ENCODE results near the gene IPMK. TPM values are rescaled to one million over a fixed set of nuclear protein-coding genes. Genes with fewer than 3 reads are reported as not detected.

IPMK gene
- total RNA-seq, 1 donor from 2014 or later = 6.8 TPM

DNA sequence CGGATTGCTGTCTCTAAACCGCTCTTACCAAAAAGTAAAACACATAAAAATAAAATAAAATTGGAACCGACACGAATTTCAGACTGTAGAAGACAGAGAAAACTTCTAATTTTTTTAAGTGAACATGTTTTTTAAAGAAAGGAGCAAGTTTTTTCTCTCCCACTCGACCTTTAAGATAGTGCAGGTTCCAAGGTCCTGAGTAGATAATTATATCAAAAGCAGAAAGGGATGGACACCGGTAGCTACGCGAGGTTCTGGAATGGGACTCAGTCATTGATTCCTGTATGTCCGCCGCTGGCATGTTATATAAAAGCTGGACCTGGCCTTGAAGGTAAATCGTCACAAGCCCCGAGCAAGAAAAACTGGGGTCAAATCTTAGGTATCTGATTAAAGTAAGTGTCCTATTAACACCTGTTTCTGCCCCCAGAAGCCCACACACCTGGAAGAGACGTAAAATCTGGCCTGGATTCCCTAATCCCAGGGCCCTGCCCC, 806 bp upstream of the IPMK start:
- H3K36me3 Mint-ChIP-seq = peaks cover 10% of the 10 kb centered on the region
- peak overlapping the region; percentile 99 for H3K27ac Mint-ChIP-seq
- TF ChIP-seq, protein P1, sequence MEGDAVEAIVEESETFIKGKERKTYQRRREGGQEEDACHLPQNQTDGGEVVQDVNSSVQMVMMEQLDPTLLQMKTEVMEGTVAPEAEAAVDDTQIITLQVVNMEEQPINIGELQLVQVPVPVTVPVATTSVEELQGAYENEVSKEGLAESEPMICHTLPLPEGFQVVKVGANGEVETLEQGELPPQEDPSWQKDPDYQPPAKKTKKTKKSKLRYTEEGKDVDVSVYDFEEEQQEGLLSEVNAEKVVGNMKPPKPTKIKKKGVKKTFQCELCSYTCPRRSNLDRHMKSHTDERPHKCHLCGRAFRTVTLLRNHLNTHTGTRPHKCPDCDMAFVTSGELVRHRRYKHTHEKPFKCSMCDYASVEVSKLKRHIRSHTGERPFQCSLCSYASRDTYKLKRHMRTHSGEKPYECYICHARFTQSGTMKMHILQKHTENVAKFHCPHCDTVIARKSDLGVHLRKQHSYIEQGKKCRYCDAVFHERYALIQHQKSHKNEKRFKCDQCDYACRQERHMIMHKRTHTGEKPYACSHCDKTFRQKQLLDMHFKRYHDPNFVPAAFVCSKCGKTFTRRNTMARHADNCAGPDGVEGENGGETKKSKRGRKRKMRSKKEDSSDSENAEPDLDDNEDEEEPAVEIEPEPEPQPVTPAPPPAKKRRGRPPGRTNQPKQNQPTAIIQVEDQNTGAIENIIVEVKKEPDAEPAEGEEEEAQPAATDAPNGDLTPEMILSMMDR (conservative IDR thresholded peaks at IDR 0.05) = no peak
- H3K27me3 Mint-ChIP-seq = no peaks in the 10 kb centered on the region
- H3K9me3 Mint-ChIP-seq = no peaks in the 10 kb centered on the region
- peak overlapping the region; percentile 97 for H3K4me3 Mint-ChIP-seq
- peaks cover 30% of the 10 kb centered on the region for H3K4me1 Mint-ChIP-seq (ENCODE audit: unreplicated experiment)
- no peak for DNase-seq (ENCODE audit: extremely low spot score, unreplicated experiment)

DNA sequence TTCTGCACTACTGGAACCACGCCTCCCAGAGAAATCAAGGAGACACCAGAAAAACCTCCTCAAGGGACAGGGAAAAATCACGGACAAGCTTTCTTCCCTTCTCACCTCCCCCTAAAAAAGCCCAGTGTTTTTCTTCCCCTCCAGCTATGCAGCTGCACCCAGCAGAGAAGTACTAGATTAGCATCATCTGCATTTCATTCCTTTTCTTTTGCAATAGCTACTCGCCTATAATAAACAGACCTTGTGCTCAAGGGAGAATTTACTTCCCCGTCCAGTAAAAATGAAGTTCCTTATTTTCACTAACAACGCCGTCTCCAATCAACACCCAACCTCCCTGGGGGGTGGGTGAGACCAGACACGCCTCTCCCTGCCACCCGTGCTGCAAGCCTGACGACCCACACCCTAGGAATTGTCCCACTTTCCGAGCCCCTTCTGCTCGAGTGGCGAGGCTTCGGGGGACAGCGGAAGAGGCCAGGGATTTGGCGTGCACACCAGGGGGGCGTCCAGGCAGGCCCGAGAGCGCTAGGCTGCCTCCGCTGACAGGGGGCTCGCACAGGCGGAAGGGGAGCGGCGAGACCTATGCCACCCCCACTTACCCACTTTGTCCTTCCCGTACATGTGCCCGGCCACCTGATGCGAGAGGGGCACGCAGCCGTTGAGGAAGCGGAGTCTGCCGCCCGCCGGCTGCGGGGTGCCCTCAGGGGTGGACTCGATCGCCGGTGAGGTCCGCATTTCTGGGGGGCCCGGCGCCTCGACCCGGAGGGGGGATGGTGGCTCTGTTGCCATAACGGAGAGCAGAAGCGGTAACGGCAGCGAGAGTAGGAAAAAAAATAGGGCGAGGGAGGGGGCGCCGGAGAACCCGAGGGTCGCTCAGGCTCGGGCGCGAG, 625 bp downstream of the IPMK start:
- H3K27me3 Mint-ChIP-seq = no peaks in the 10 kb centered on the region
- H3K36me3 Mint-ChIP-seq = peaks cover 4% of the 10 kb centered on the region
- H3K4me3 Mint-ChIP-seq = peak overlapping the region; percentile 99
- DNase-seq (ENCODE audit: extremely low spot score, unreplicated experiment) = peak; percentile 72
- no peaks in the 10 kb centered on the region for H3K9me3 Mint-ChIP-seq
- peaks cover 30% of the 10 kb centered on the region for H3K4me1 Mint-ChIP-seq (ENCODE audit: unreplicated experiment)
- peak overlapping the region; percentile 99 for H3K27ac Mint-ChIP-seq
- TF ChIP-seq, protein P1 (conservative IDR thresholded peaks at IDR 0.05) = no peak

DNA sequence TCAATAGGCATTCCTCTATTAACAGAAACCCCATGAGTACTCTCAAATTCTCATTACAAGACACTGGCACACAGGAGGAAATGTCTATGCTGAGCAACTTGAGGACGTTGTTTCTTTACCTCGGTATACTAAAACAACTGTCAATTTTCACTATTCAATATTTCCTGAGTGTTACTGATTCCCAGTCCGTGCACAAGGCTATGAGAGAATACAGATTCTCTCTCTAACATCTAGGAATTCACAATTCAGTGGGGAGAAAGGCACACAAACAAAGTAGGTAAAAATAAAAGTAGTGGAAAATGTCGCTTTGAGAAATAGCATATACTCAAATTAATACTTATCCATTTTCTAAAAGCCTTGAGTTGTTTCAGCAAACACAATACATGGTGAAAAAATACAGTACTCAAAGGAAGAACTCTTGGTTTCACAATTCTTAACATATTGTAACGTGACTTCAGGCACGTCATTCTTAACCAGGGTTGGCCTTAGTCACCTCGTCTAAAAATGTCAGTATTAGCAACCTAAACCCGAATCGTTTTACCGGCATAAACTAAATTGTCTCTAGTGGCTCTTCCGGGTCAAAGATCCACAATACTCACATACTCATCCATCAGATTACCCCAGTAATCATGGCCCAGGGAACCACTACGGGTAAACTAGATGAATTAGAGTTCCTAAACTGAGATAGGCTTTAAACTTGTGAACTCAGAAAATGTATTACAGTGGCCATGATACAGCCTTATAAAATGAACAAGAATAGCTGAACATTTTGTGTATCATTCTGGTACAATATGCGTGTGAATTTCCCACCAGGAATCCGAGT, 1.5 kb downstream of the IPMK start:
- no peaks in the 10 kb centered on the region for H3K36me3 Mint-ChIP-seq
- TF ChIP-seq, protein P1 (conservative IDR thresholded peaks at IDR 0.05) = no peak
- DNase-seq (ENCODE audit: extremely low spot score, unreplicated experiment) = no peak
- H3K9me3 Mint-ChIP-seq = no peaks in the 10 kb centered on the region
- H3K27ac Mint-ChIP-seq = peak overlapping the region; percentile 99
- no peaks in the 10 kb centered on the region for H3K27me3 Mint-ChIP-seq
- peaks cover 30% of the 10 kb centered on the region for H3K4me1 Mint-ChIP-seq (ENCODE audit: unreplicated experiment)
- peak overlapping the region; percentile 99 for H3K4me3 Mint-ChIP-seq

DNA sequence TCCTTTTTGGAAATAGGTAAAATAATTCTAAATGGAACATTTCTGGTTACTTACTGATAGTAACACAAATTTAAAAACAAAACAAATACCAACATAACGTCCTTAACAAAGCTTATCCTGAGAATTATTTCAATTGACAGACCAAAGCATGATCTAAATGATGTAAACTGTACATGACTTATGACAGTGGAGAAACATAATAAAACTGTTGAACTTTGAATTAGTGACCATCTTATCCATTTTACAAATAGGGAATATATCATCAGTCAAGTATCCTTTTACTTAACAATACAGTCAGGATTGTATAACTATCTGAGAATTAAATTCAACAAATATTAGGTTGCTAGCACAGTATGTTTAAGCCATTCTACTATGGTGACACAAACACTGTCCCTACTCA, 2.4 kb downstream of the IPMK start:
- H3K36me3 Mint-ChIP-seq = no peaks in the 10 kb centered on the region
- TF ChIP-seq, protein P1 (conservative IDR thresholded peaks at IDR 0.05) = no peak
- no peaks in the 10 kb centered on the region for H3K9me3 Mint-ChIP-seq
- no peak for DNase-seq (ENCODE audit: extremely low spot score, unreplicated experiment)
- no peaks in the 10 kb centered on the region for H3K27me3 Mint-ChIP-seq
- peak overlapping the region; percentile 69 for H3K27ac Mint-ChIP-seq
- H3K4me1 Mint-ChIP-seq (ENCODE audit: unreplicated experiment) = peaks cover 25% of the 10 kb centered on the region
- peak overlapping the region; percentile 99 for H3K4me3 Mint-ChIP-seq

DNA sequence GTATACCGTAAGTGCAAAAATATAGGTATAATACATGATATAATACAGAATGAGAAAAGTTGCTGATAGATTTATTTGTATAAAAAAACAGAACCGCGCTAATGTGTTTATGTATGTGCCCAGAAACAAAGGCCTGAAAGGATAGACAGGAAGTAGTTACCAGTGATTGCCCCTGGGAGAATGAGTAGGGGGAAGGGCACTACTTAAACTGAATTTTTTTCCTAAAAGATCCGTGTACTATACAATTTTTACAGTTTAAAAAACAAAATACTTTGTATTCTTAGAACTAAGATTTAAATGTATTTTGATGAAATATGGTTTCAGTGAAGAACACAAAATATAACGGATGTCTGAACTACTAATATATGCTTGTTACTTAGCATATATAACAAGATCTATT, 2.9 kb downstream of the IPMK start:
- TF ChIP-seq, protein P1 (conservative IDR thresholded peaks at IDR 0.05) = no peak
- Mint-ChIP-seq H3K36me3 (no peaks in the 10 kb centered on the region), H3K27ac (no peak overlapping the region), H3K9me3 (no peaks in the 10 kb centered on the region), H3K4me1 (ENCODE audit: unreplicated experiment) (peaks cover 25% of the 10 kb centered on the region), H3K4me3 (peak overlapping the region; percentile 99), H3K27me3 (no peaks in the 10 kb centered on the region)
- no peak for DNase-seq (ENCODE audit: extremely low spot score, unreplicated experiment)

All from type B pancreatic cell (in vitro differentiated cells).